WTC11 (cell line): Measurements from ENCODE around the gene ADGRV1. TPM values are rescaled to one million over a fixed set of nuclear protein-coding genes. Genes with fewer than 3 reads are reported as not detected.
"Not testable (repeated sequence)": the region's sequence is repeated elsewhere in the genome, so short reads cannot be mapped to it uniquely, and the experiment has no call there.

Source experiments
- ATAC-seq: fragments of 200-7000 bp; cut with Tn5 transposase; 2 replicates; pipeline ENCODE4 v1.10.0; 2021; ENCODE audit warnings: mild to moderate bottlenecking, moderate library complexity
- CTCF ChIA-PET: fragments of 300-600 bp; sonication (Branson Sonifier 250); formaldehyde crosslinking; loops from one replicate; lab custom pipeline; 2021; ENCODE audit warnings: antibody characterized with exemption; lab: Charles Lee
- POLR2A ChIA-PET: fragments of 350-600 bp; sonication (Branson Sonifier 250); formaldehyde crosslinking; loops from one replicate; lab custom pipeline; 2021; ENCODE audit warnings: antibody characterized with exemption; lab: Charles Lee
- DNase-seq: peaks from one replicate; pipeline ENCODE4 v3.0.0; 2021; ENCODE audit warnings: low spot score
- H3K27ac Mint-ChIP-seq: 2 replicates; pipeline ENCODE4 v1.8.0; 2021; ENCODE audit warnings: mixed read lengths
- H3K27me3 Mint-ChIP-seq: 2 replicates; pipeline ENCODE4 v1.8.0; 2021; ENCODE audit warnings: low read depth, mild to moderate bottlenecking, moderate library complexity, mixed read lengths
- H3K36me3 Mint-ChIP-seq: 2 replicates; pipeline ENCODE4 v1.8.0; 2021; ENCODE audit warnings: mixed read lengths
- H3K4me1 Mint-ChIP-seq: 2 replicates; pipeline ENCODE4 v1.8.0; 2022; ENCODE audit warnings: mixed read lengths
- H3K4me3 Mint-ChIP-seq: 2 replicates; pipeline ENCODE4 v1.8.0; 2021; ENCODE audit warnings: mild to moderate bottlenecking, moderate library complexity, mixed read lengths
- H3K9me3 Mint-ChIP-seq: 2 replicates; pipeline ENCODE4 v1.8.0; 2021; ENCODE audit warnings: mixed read lengths
- AR ChIP-seq: fragments of 250-450 bp; sonication (Bioruptor Pico); IDR thresholded peaks from 2 replicates; pipeline ENCODE4 v1.9.0; 2021; ENCODE audit warnings: mild to moderate bottlenecking
- ATF1 ChIP-seq: sonication (generic); formaldehyde crosslinking; IDR thresholded peaks from 2 replicates; pipeline ENCODE4 v1.8.1; 2023; ENCODE audit warnings: mild to moderate bottlenecking, moderate library complexity, missing genetic modification reagents
- ATF2 ChIP-seq: sonication (generic); formaldehyde crosslinking; IDR thresholded peaks from 2 replicates; pipeline ENCODE4 v1.8.1; 2022; ENCODE audit warnings: low read depth, missing genetic modification reagents, borderline replicate concordance
- CREM ChIP-seq: sonication (generic); formaldehyde crosslinking; IDR thresholded peaks from 2 replicates; pipeline ENCODE4 v1.8.1; 2022; ENCODE audit warnings: mild to moderate bottlenecking, missing genetic modification reagents, moderate library complexity
- ESRRA ChIP-seq: sonication (generic); formaldehyde crosslinking; IDR thresholded peaks from 2 replicates; pipeline ENCODE4 v1.8.1; 2022; ENCODE audit warnings: mild to moderate bottlenecking, missing genetic modification reagents, borderline replicate concordance
- ETV6 ChIP-seq: sonication (generic); formaldehyde crosslinking; IDR thresholded peaks from 2 replicates; pipeline ENCODE4 v1.8.1; 2022; ENCODE audit warnings: mild to moderate bottlenecking, missing genetic modification reagents
- FOXJ3 ChIP-seq: sonication (generic); formaldehyde crosslinking; IDR thresholded peaks from 2 replicates; pipeline ENCODE4 v1.9.0; 2021; ENCODE audit warnings: missing genetic modification reagents, mild to moderate bottlenecking, borderline replicate concordance
- FOXK1 ChIP-seq: sonication (generic); formaldehyde crosslinking; IDR thresholded peaks from 2 replicates; pipeline ENCODE4 v1.8.0; 2022; ENCODE audit warnings: mild to moderate bottlenecking, moderate library complexity, missing genetic modification reagents
- IRF2 ChIP-seq: sonication (generic); formaldehyde crosslinking; IDR thresholded peaks from 2 replicates; pipeline ENCODE4 v1.8.0; 2022; ENCODE audit warnings: low read depth, missing genetic modification reagents, borderline replicate concordance
- NFE2L1 ChIP-seq: sonication (generic); formaldehyde crosslinking; IDR thresholded peaks from 2 replicates; pipeline ENCODE4 v1.8.1; 2023; ENCODE audit warnings: missing genetic modification reagents
- NFYB ChIP-seq: sonication (generic); formaldehyde crosslinking; conservative IDR thresholded peaks from 2 replicates; pipeline ENCODE4 v1.8.0; 2022; ENCODE audit warnings: low read depth, missing genetic modification reagents
- NR3C1 ChIP-seq: sonication (generic); formaldehyde crosslinking; conservative IDR thresholded peaks from 2 replicates; pipeline ENCODE4 v1.8.1; 2023; ENCODE audit warnings: low read depth, mild to moderate bottlenecking, missing genetic modification reagents
- OVOL2 ChIP-seq: fragments of 250-450 bp; sonication (Bioruptor Pico); IDR thresholded peaks from 2 replicates; pipeline ENCODE4 v1.9.0; 2021; ENCODE audit warnings: mild to moderate bottlenecking, borderline replicate concordance
- RELA ChIP-seq: sonication (generic); formaldehyde crosslinking; IDR thresholded peaks from 2 replicates; pipeline ENCODE4 v1.8.1; 2022; ENCODE audit warnings: missing genetic modification reagents, mild to moderate bottlenecking, borderline replicate concordance
- RORB ChIP-seq: fragments of 250-450 bp; sonication (Bioruptor Pico); IDR thresholded peaks from 2 replicates; pipeline ENCODE4 v1.9.0; 2021; ENCODE audit warnings: mild to moderate bottlenecking
- SP1 ChIP-seq: sonication (generic); formaldehyde crosslinking; conservative IDR thresholded peaks from 2 replicates; pipeline ENCODE4 v1.8.1; 2022; ENCODE audit warnings: missing genetic modification reagents
- STAT6 ChIP-seq: sonication (generic); formaldehyde crosslinking; conservative IDR thresholded peaks from 2 replicates; pipeline ENCODE4 v1.8.1; 2023; ENCODE audit warnings: mild to moderate bottlenecking, low read depth, missing genetic modification reagents, moderate library complexity
- TCF7 ChIP-seq: sonication (generic); formaldehyde crosslinking; IDR thresholded peaks from 2 replicates; pipeline ENCODE4 v1.8.0; 2022; ENCODE audit warnings: mild to moderate bottlenecking, low read depth, missing genetic modification reagents, moderate library complexity
- TEAD4 ChIP-seq: sonication (generic); formaldehyde crosslinking; IDR thresholded peaks from 2 replicates; pipeline ENCODE4 v1.8.0; 2022; ENCODE audit warnings: mild to moderate bottlenecking, missing genetic modification reagents
- USF1 ChIP-seq: sonication (generic); formaldehyde crosslinking; IDR thresholded peaks from 2 replicates; pipeline ENCODE4 v1.8.0; 2022; ENCODE audit warnings: mild to moderate bottlenecking, missing genetic modification reagents
- ZNF219 ChIP-seq: sonication (generic); formaldehyde crosslinking; IDR thresholded peaks from 2 replicates; pipeline ENCODE4 v1.8.0; 2023; ENCODE audit warnings: missing genetic modification reagents, mild to moderate bottlenecking, borderline replicate concordance
- ZNF281 ChIP-seq: sonication (generic); formaldehyde crosslinking; IDR thresholded peaks from 2 replicates; pipeline ENCODE4 v1.8.0; 2023; ENCODE audit warnings: mild to moderate bottlenecking, missing genetic modification reagents
- ZNF423 ChIP-seq: fragments of 250-450 bp; sonication (Bioruptor Pico); IDR thresholded peaks from 2 replicates; pipeline ENCODE4 v2.1.2; 2022; ENCODE audit warnings: mild to moderate bottlenecking, moderate library complexity
- total RNA-seq: library from RNA; stranded (reverse); gene quantifications from 3 replicates; pipeline ENCODE4 v1.2.3, GENCODE V29; 2021

ADGRV1 gene
- total RNA-seq, 1 experiment from 2014 or later = 74.5 TPM

- TF ChIP-seq ESRRA (CRISPR knock-in tag) (no peak), ZNF423 (CRISPR knock-in tag) (no peak), TCF7 (CRISPR knock-in tag) (no peak), ZNF281 (CRISPR knock-in tag) (no peak)
Observed at GRCh38 chr5:90810211-90810610, 251.6 kb downstream of the ADGRV1 start (continued).

- no peak for TF ChIP-seq RELA (CRISPR knock-in tag)
- TF ChIP-seq ZNF219 = no peak
- no peak for TF ChIP-seq RORB (CRISPR knock-in tag)
- no peak for TF ChIP-seq IRF2
- no peak for TF ChIP-seq TEAD4 (CRISPR knock-in tag)
- TF ChIP-seq NR3C1 = no peak
- no peak for TF ChIP-seq SP1
- TF ChIP-seq TCF7 (CRISPR knock-in tag) = no peak
- no peak for TF ChIP-seq FOXK1 (CRISPR knock-in tag)
- Mint-ChIP-seq H3K9me3 (peaks cover 8% of the 10 kb centered on the region), H3K27ac (no peak overlapping the region), H3K4me1 (no peaks in the 10 kb centered on the region), H3K36me3 (peaks cover 31% of the 10 kb centered on the region), H3K4me3 (no peak overlapping the region), H3K27me3 (no peaks in the 10 kb centered on the region)
- ATAC-seq (no peak), DNase-seq (no peak)
- CTCF ChIA-PET = interaction anchor here (0.6 kb wide), 1 partner anchor 9 kb away, joined by 4 read pairs; no protein-coding TSS in a partner anchor
- POLR2A ChIA-PET = no interaction called here
Observed at GRCh38 chr5:90813392-90813791, 254.8 kb downstream of the ADGRV1 start.

- CTCF ChIA-PET = not testable (repeated sequence)
- H3K36me3 Mint-ChIP-seq = peaks cover 19% of the 10 kb centered on the region
Observed at GRCh38 chr5:90822062-90822461, 263.5 kb downstream of the ADGRV1 start.

GRCh38 chr5:90824436-90824835, 265.8 kb downstream of the ADGRV1 start:
- Mint-ChIP-seq H3K9me3 (peaks cover 5% of the 10 kb centered on the region; the same call in 1 of the 2 replicates), H3K27me3 (no peaks in the 10 kb centered on the region), H3K27ac (no peak overlapping the region), H3K4me3 (no peak overlapping the region), H3K36me3 (peaks cover 24% of the 10 kb centered on the region), H3K4me1 (no peaks in the 10 kb centered on the region)
- ATAC-seq (no peak), DNase-seq (no peak)
- CTCF ChIA-PET = no interaction called here
- POLR2A ChIA-PET = no interaction called here
- TF ChIP-seq OVOL2 (no peak), CREM (no peak), AR (CRISPR knock-in tag) (no peak), ATF2 (CRISPR knock-in tag) (no peak), ATF1 (no peak), STAT6 (CRISPR knock-in tag) (no peak), FOXJ3 (CRISPR knock-in tag) (no peak), NFYB (no peak), NFE2L1 (CRISPR knock-in tag) (no peak), ETV6 (no peak), USF1 (CRISPR knock-in tag) (no peak)

More at GRCh38 chr5:90822062-90822461, 263.5 kb downstream of the ADGRV1 start:
- H3K27me3 Mint-ChIP-seq, DNase-seq, ATAC-seq, POLR2A ChIA-PET, H3K4me3 Mint-ChIP-seq, H3K27ac Mint-ChIP-seq, H3K4me1 Mint-ChIP-seq, H3K9me3 Mint-ChIP-seq: not testable (repeated sequence)
